Measurements from ENCODE around the gene CADM2. TPM values are rescaled to one million over a fixed set of nuclear protein-coding genes. Genes with fewer than 3 reads are reported as not detected.

The CADM2 gene
- total RNA-seq, 1 experiment from 2014 or later, result not detected

- H3K9ac ChIP-seq (ENCODE audit: low read length), result no peak overlapping the region
- no peak overlapping the region for H2AFZ ChIP-seq (ENCODE audit: low read depth, low read length, poor library complexity, severe bottlenecking)
- no peak overlapping the region for H3K4me2 ChIP-seq (ENCODE audit: low read length)
- H4K20me1 ChIP-seq (ENCODE audit: insufficient read depth), result no peaks in the 10 kb centered on the region
- ChIA-PET POLR2A (no interaction called here), CTCF (no interaction called here), RAD21 (ENCODE audit: low non-redundant PET in 1 of 2, low total read pairs in 2 of 2, uncharacterized antibody in 2 of 2, unreplicated experiment in 2 of 2) (no interaction called here)
- H3K9me2 ChIP-seq (ENCODE audit: insufficient read depth), result no peaks in the 10 kb centered on the region
- no peaks in the 10 kb centered on the region for H3K4me1 ChIP-seq (ENCODE audit: control insufficient read depth in 1 of 2, insufficient read depth in 2 of 2, low read length in 2 of 2)
- ATAC-seq, result no peak
- no peaks in the 10 kb centered on the region for H3K36me3 ChIP-seq (ENCODE audit: control insufficient read depth in 1 of 2, insufficient read depth in 2 of 2, low read length in 2 of 2)
- TF ChIP-seq RAD21 (IDR thresholded peaks at IDR 0.05; ENCODE audit: low read depth) (no peak), EGR1 (IDR thresholded peaks at IDR 0.05; ENCODE audit: low read depth) (no peak), TCF7L2 (IDR thresholded peaks at IDR 0.05; ENCODE audit: borderline replicate concordance, extremely low read depth, insufficient read depth, insufficient read length) (no peak), ZBTB33 (IDR thresholded peaks at IDR 0.05; ENCODE audit: extremely low read depth, insufficient replicate concordance, low read length) (no peak), EZH2phosphoT487 (IDR thresholded peaks at IDR 0.05; ENCODE audit: borderline replicate concordance) (no peak), POLR2AphosphoS5 (IDR thresholded peaks at IDR 0.05; ENCODE audit: low read depth, low read length) (no peak), CEBPB (IDR thresholded peaks at IDR 0.05; ENCODE audit: low read depth) (no peak), SP1 (IDR thresholded peaks at IDR 0.05; ENCODE audit: low read depth) (no peak), CBX3 (IDR thresholded peaks at IDR 0.05; ENCODE audit: low read depth) (no peak), ELF1 (IDR thresholded peaks at IDR 0.05; ENCODE audit: borderline replicate concordance, low read depth) (no peak), SRF (IDR thresholded peaks at IDR 0.05; ENCODE audit: low read depth) (no peak)
- TF ChIP-seq, protein P1, sequence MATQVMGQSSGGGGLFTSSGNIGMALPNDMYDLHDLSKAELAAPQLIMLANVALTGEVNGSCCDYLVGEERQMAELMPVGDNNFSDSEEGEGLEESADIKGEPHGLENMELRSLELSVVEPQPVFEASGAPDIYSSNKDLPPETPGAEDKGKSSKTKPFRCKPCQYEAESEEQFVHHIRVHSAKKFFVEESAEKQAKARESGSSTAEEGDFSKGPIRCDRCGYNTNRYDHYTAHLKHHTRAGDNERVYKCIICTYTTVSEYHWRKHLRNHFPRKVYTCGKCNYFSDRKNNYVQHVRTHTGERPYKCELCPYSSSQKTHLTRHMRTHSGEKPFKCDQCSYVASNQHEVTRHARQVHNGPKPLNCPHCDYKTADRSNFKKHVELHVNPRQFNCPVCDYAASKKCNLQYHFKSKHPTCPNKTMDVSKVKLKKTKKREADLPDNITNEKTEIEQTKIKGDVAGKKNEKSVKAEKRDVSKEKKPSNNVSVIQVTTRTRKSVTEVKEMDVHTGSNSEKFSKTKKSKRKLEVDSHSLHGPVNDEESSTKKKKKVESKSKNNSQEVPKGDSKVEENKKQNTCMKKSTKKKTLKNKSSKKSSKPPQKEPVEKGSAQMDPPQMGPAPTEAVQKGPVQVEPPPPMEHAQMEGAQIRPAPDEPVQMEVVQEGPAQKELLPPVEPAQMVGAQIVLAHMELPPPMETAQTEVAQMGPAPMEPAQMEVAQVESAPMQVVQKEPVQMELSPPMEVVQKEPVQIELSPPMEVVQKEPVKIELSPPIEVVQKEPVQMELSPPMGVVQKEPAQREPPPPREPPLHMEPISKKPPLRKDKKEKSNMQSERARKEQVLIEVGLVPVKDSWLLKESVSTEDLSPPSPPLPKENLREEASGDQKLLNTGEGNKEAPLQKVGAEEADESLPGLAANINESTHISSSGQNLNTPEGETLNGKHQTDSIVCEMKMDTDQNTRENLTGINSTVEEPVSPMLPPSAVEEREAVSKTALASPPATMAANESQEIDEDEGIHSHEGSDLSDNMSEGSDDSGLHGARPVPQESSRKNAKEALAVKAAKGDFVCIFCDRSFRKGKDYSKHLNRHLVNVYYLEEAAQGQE (IDR thresholded peaks at IDR 0.05; ENCODE audit: low read depth), result no peak
- TF ChIP-seq, protein P2, sequence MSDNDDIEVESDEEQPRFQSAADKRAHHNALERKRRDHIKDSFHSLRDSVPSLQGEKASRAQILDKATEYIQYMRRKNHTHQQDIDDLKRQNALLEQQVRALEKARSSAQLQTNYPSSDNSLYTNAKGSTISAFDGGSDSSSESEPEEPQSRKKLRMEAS (IDR thresholded peaks at IDR 0.05), result no peak
- TF ChIP-seq, protein P3, sequence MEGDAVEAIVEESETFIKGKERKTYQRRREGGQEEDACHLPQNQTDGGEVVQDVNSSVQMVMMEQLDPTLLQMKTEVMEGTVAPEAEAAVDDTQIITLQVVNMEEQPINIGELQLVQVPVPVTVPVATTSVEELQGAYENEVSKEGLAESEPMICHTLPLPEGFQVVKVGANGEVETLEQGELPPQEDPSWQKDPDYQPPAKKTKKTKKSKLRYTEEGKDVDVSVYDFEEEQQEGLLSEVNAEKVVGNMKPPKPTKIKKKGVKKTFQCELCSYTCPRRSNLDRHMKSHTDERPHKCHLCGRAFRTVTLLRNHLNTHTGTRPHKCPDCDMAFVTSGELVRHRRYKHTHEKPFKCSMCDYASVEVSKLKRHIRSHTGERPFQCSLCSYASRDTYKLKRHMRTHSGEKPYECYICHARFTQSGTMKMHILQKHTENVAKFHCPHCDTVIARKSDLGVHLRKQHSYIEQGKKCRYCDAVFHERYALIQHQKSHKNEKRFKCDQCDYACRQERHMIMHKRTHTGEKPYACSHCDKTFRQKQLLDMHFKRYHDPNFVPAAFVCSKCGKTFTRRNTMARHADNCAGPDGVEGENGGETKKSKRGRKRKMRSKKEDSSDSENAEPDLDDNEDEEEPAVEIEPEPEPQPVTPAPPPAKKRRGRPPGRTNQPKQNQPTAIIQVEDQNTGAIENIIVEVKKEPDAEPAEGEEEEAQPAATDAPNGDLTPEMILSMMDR (IDR thresholded peaks at IDR 0.05 in 2 of 3, conservative IDR thresholded peaks at IDR 0.05 in 1 of 3; ENCODE audit: borderline replicate concordance in 1 of 3, insufficient read depth in 1 of 3, low read depth in 2 of 3, low read length in 2 of 3), result no peak
- TF ChIP-seq, protein P4, sequence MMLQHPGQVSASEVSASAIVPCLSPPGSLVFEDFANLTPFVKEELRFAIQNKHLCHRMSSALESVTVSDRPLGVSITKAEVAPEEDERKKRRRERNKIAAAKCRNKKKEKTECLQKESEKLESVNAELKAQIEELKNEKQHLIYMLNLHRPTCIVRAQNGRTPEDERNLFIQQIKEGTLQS (IDR thresholded peaks at IDR 0.05), result no peak
- DNase-seq (ENCODE audit: low read depth, low spot score), result no peak
- intact Hi-C loops (cut with micrococcal nuclease), result no loop called here
- H3K4me3 ChIP-seq (replicated peaks in 1 of 2; ENCODE audit: low read depth in 1 of 2, low read length in 2 of 2), result no peak overlapping the region
- peaks cover 8 to 15% of the 10 kb centered on the region in 2 experiments; a peak in 3 of 4 replicates for H3K9me3 ChIP-seq (ENCODE audit: control insufficient read depth in 1 of 2, insufficient read depth in 1 of 2, low read depth in 1 of 2, low read length in 2 of 2)
- H3K27ac ChIP-seq (ENCODE audit: low read depth, low read length), result no peak overlapping the region
- no peaks in the 10 kb centered on the region for H3K27me3 ChIP-seq (ENCODE audit: insufficient read depth, low read length)
- no TSS peak for BruUV-seq (replicated peaks)
- no peaks in the 10 kb centered on the region for H3K79me2 ChIP-seq (ENCODE audit: insufficient read depth, low read length)
Observed at GRCh38 chr3:85068911-85069310, 110.1 kb downstream of the CADM2 start.
